NCI-H1417 treated with DMSO at 0.1 percent for 48 hours (cell line): Measurements from ENCODE around the gene EDEM3.

ENCODE experiments used
- DNase-seq: peaks from one replicate; lab custom pipeline; 2025; lab: John Stamatoyannopoulos, UW

The EDEM3 gene

DNA sequence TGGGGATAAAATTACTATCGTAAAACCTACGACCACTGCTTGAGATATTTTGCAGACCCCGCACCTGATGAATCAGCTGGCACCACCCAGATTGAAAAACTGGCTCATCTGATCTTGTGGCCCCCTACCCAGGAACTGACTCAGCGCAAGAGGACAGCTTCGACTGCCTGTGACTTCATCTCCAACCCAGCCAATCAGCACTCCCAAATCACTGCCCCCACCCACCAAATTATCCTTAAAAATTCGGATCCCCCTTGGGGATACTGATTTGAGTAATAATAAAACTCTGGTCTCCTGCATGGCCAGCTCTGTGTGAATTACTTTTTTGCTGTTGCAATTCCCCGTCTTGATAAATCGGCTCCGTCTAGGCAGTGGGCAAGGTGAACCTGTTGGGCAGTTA lies 81.4 kb downstream of the EDEM3 start:
- no peak for DNase-seq

DNA sequence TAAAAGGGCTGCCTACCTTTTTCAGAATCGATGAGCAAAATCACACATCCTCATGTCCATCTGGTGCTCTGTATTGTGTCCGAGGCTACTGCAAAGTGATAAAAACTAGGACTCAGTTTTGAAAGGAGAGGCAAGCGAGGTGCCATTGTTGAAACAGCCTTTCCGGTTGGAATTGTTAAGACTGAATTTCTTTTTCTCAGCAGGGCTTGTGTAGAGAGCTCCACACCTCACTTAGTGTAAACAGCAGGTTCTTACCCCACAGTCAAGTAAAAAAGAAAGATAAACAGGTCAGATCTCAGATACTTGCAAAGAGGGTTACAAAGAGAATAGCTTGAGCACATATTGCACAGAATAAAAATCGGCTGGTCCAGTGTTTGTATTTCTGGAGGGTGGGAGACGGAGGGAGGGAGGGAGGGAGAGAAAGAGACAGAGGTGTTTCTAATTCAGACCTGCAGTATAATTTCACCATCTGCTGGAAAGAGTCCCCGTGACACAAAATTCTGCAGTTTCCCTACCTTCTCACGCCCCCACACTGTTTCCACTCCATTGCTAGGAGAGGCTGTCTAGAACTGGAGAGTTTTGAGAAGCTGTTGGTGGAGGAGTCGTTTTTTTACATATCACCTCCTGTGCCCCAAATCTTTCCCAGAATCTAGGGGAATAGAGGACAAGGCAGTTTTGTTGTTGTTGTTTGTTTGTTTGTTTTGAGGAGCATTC lies 82.5 kb downstream of the EDEM3 start:
- no peak for DNase-seq

DNA sequence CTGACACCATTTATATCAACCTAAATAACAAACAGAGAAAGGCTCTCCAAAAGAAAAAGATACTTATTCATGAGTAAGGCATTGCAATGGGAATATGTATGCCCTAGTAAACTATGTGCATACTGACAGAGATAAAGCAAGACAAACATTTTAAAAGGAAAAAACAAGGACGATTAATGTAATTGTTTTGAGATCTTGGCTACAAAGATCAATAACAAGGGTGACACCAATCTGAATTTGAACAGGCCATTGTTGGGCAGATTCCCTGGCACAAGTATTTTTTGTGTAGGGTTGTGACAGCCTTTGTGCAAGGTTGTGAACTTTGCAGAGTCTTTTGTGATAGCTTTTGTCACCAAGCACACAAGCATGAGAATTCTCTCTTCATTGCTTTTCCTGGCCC lies 85.3 kb downstream of the EDEM3 start:
- DNase-seq = no peak

DNA sequence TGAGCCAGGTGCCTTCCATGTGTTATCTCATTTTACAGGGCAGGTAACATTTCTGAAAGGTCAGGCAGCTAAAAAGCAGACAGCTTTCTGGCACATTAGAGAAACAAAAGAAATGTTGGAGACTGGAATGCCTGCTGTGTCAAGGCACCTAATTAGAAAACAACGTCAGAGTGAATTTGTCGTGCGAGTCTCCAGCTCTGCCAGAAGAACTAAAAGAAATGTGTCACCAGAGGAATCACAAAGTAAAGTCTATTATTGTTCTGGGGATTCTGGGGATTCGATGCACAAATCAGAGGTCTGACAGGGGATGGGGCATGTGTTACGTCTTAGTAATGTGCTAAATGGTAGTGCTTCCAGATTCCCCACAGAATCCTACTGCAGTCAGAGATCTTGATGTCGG lies 89.3 kb downstream of the EDEM3 start:
- no peak for DNase-seq

DNA sequence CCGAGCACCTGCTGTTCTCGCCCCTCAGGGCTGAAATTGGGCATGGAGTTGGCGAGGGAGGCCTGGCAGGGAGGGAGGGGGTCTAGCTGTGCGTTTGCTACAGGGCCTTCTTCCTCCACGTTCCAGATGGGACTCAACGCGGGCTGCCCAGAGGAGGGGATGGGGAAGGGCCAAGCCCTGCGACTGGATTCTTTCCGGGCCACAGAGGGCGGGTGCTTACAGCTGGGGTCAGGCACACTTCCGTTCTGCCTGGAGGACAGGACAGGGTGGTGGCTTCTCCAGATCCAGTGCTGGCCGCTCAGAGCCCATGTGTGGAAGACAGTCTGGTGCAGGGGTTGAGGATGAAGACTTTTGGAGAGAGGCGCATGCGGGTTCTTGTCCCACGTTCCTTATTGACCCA lies 90.0 kb downstream of the EDEM3 start:
- DNase-seq = no peak

DNA sequence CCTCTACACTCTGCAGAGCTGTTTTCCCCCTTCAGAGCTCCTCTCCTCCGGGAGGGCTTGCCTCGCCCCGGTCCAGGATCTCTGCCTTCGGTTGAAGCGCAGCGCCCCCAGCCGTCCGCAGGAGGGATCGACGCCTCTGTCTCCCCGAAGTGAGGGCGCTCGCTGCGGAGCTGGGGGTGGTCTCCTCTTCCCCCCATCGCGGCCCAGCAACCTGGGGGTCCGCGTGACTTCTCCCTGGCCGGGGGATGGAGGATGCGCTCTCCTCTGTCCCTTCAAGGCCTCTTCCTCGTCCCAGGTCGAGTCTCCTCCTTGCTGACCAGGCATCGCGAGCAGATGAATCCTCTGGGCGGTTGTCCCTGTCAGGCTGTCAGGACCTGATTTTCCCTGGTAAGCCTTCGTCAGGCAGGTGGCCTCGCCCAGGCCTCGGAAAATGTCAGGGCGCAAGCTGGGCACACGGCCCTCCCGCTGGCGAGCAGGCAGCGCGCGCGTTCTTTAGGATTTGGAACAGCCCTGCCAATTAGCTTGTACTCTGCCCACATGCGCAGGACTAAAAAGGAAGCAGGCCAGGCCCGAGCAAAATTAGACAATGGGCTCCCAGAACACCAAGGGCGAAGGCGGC lies 90.5 kb downstream of the EDEM3 start:
- DNase-seq = no peak

DNA sequence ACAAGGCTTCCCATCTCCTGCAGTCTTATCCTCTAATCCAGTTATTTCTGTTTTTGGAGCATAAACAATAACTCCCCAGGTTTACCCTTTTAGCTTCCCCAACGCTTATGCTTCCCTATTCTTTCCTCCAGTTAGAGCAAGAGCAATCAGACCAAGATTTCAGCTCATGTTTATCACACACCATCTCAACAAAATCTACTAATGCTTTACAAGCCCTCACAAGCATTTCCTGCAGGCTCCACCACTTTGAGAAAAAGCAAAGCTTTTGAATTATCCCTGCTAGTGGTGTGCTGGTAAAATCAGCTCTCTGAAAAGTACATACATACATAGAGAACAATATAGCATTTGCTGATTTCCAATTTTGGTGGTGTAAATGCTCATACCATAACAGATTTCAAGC lies 92.9 kb downstream of the EDEM3 start:
- DNase-seq = no peak

DNA sequence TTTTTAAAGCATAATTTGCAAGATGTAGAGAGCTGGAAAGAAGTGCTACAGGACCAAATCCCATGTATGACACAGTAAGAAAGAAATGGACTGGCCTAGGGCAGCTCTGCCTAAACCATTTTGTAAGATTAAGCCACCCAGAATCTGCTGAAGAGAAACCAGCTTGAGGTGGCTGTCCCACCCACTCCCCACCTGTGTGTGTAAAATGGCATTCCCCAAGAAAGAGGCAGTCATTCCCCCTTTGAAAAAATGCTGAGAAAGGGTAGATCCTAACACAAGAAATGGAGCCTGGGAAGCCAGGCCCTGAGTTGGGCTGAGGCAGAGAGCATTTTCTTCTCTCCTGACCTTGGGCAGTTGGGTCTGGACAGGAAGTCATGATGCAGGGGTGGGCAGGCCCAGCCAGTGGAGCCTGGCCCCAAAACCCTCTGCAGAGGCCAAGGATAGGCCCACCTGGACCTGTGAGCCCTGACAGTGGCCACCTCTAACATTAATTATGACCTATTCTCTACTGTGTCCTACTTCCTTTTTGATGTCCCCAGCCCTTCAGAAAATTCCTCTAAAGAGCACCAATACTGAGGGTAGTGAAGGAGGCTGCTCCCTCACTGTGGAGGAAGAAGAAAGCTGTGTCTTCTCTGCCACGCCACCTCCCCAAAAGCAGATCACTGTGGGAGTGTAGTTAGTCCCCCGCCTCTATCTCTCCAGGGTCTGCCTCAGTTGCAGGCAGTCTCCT lies 94.0 kb downstream of the EDEM3 start:
- DNase-seq = no peak

DNA sequence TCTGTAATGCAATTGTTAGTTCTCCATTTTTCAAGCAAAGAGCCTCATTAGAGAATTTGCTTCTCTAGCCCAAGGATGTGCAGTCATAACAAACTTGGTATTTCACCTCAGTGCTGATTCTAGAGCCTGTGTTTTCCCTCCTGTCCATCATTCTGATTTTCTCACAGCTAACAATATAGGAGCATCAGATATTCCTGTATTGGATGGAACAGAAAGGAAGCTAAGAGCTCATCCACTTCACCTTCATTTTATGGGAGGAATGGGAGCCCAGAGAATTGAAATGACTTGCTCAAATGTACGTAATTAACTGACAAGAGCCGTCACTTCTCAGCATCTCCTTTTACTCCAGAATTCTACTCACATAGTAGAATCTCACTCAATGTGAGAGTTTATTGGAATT lies 96.6 kb downstream of the EDEM3 start:
- DNase-seq = no peak

DNA sequence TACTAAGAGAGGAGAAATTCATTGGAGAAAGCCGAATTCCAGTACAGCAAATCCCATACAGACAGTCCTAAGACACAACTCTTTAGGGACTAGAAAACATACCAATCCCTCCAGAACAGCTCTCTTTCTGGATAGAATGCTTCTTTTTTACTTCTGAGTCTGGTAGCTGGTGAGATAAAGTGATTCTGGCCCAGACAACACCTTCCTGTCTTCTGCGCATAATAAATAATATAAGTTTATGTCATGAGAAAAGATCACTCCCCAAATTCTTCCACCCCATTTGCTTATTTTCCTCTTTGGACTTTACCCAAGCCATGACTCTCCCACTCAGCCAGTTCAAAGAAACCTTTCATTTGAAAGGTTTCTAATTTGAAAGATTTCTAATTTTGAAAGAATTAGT lies 98.4 kb downstream of the EDEM3 start:
- no peak for DNase-seq

DNA sequence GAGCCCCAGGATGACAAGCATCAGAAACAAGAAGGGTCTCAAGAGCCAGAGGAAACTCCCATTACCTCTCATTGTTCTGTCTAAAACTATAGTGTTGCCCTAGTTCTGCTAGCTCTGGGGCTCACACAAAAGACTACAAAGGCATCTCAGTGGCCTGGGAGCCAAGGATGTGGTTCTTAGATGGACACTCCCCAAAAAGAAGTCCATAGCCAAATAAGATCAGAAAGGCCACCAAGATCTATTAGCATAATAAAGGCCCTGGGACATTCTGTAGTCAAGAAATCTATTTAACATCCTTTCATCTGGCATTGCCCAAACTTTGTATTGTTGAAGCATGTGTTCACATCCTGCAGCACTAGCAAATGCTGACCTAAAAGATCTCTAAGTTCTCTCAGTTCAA lies 99.5 kb downstream of the EDEM3 start:
- DNase-seq = no peak

DNA sequence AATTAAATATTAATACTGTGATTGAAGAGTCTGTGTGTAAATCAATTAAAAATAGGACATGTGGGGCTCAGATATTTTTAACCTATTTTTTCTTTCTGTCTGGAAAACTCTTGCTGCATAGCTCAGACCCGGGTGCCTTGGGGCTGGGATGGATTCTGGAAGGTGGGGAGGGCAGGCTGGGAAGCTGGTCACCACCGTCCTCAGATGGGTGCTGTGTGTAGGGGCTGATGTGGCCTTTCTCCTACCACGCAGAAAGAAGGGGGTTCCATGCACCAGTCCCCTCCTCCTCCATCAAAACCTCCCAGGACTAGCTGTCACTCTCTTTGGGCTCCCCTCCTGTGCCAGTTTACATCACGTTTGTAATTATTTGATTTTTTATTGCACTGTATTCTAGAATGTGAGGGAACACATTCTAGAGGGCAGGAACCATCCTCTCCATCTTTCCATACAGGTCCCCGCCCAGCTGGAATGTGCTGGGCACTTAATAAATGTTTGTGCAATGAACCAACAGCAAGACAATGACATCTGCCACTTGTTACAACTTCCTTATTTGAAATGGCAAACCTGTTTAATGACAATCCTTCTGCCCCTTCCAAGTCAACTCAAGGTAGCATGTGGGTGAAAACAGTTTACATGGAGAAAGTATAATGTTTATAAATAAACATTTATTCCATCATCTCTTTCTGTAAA lies 104.3 kb downstream of the EDEM3 start:
- DNase-seq = no peak

DNA sequence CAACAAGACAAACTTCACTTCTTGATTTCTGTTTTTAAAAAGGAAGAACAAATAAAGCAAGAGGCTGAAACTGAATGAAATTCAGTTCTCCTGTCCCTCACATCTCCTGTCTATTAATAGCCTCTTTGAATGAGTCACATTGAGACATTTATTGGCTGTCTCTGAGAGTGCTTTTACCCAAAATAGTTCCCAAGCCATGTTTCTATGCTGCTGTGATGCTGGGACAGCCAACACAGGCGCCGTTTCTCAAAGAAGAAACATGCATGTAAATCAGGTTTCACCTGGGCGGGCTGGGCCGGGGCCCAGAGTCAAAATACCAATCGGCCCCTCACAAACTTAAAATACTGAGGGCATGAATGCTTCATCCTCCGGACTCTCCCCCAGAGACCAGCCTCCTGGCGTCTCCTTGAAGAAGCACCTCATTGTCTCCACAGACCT lies 105.2 kb downstream of the EDEM3 start:
- DNase-seq = no peak

DNA sequence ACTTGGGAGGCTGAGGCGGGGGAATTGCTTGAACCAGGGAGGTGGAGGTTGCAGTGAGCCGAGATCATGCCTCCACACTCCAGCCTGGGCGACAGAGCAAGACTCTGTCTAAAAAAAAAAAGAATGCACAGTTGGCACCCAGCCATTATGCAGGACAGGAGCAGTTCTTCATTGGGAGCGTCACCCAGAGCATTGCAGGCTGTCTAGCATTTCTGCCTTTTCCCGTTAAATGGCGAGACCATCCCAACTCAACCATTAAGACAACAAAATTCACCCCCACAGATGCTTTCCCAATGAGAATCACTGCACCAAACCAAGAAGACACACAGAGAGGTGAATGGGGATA lies 105.8 kb downstream of the EDEM3 start:
- DNase-seq = no peak

DNA sequence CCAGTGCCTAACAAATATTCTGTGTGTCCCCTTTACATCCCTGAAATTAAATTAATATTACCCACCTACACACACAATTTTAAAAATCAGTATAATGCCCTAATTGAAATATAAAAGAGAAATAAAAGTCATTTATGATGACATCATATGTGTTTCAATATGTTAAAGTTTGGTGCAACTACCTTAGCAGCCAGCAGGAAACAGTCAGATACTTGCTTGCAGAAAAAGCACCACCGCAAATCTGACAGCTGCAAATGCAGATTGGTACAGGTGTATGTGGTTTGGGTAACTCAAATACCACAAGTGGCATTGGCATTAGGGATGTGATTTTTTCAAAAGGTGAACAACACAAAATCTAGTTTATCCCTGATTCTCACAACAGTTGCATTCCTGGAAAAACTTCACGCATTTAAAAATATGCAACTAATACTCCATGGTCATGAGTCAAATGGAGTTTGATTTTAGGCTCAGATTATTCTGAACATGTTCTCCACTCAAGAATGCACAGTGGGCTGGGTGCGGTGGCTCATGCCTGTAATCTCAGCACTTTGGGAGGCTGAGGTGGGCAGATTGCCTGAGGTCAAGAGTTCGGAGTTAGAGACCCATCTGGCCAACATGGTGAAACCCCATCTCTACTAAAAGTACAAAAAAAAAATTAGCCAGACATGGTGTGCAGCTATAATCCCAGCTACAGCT lies 106.3 kb downstream of the EDEM3 start:
- DNase-seq = no peak

DNA sequence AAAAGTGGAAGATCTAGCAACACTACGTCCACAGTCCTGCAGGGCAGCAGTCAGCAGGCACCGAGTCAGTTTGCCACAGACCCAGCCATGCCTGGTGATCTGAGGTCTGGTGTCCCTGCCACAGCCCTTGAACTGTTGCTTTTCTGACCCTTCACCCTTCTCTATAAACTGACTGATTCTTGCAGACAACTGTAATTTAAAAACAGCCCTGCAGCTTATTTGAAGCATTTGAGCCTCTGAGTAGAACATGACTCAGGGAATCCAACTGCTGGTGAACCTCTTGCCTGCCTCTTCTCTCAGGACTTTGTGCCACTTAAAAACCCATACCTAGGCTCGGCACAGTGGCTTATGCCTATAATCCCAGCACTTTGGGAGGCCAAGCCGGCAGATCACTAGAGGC lies 107.2 kb downstream of the EDEM3 start:
- DNase-seq = no peak

DNA sequence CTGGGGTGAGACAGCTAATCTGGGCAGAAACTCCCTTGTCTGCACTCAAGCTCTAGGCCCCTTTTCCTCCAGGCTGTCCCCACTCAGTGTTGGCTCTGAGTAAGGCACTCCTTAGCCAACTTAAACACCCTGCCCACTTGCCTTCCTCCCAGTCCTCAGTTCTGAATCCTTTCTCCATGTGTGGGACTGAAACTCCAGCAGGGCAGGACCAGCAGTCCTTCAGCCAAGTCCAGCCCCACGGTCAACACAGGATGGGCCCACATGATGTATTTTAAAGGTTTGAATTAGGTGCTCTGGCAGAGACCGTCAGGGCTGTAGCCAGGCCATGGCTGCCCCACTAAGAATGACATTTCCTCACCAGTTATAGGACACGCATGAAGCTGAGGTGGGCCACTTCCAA lies 107.8 kb downstream of the EDEM3 start:
- no peak for DNase-seq

DNA sequence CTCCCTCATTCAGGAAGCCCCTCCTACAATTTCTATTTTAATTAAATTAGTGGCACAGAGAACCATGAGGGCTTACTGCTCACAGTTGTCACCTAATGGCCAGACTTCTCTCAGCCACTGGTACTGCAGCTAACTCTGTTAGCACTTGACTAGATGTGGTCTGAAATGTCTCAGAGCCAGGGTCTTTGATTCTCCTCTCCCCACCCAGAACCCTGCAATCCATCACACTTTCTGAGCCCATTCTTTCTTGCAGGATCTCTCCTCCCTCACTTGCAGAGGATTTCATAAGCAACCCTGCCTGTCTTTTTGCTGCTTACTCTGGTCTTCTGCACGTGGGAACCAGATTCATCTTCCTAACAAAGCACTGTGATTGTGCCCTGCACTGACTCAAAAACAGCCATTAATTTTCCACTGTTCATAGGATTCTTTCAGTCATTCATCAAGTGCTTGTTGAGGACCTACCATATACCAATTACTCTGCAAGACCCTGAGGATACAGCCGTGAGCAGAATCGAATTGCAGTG lies 108.4 kb downstream of the EDEM3 start:
- no peak for DNase-seq

DNA sequence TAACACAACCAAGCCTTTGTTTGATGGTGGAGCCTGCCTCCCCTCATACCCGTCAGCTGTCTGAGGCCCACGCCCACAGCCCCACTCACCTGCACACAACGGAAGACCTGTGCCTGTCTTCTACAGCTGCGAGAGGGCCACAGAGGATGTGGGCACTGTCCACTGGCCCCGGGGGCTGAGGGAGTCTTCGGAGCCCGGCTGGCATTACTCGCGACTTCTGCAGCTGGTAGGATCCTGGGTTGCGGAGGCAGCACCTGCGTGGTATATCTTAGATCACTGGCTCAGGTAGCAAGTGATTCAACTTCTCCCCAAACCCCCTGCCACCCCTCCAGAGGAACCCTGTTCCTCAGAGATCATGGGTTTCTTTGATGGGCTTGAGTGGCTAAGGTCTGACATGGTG lies 109.9 kb downstream of the EDEM3 start:
- no peak for DNase-seq

DNA sequence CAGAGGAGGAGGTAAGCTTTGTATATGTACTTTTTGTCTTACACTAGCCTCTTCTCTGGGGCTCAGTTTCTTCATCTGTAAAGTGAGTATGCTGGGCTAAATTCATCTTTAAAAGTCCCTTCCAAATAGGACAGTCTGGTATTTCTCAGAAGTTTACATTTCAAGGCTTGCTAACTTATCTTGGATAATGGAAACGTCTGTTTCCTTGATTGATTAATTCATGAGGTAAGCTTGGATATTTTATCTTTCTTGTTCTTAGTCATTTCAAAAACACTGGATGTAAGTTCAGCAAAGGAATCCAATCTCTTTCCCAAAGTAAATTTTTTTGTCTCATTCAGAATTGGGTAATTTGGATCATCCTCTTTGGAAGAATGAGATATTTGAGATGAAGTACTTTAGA lies 111.0 kb downstream of the EDEM3 start:
- no peak for DNase-seq

DNA sequence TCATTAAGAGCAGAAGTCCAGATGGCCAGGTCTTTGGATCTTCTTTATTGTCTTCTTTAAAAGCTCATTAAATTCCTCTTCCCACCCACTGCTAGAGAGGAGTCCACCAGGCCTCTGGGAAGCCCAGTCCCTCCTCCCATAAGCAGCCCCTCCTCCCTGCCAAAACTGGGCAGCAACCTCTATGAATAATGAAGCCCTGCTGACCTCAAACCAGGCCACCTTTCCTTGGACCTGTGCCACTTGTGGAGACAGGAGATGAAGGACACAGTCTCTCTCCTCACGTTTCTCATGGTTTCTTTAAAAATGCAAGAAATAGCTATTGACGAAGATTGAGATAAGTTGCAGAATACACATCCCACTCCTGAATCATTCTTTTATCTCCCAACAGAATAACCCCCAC lies 112.8 kb downstream of the EDEM3 start:
- DNase-seq = no peak

DNA sequence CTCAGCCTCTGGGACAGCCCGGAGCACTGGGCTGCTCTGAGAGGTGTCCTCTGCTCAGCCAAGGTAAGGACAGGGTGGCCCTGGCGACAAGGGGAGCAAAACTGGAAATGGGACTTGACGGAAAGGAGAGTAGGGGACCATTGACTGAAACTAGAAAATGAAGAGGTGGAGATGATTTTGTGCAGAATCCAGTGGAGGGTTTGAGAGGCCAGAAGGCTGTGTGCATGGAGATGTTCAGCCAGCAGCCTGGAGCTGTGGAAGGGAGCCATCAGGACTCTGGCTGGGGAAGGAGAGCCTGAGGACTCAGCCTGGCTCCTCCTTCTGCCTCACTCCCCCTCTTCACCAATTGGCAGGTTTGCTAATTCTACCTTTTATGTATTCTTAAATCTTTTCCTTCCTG lies 114.2 kb downstream of the EDEM3 start:
- no peak for DNase-seq
